Dermis blood vessel endothelial cell (primary cell): ENCODE data around the gene ZNF431. TPM values are rescaled to one million over a fixed set of nuclear protein-coding genes. Genes with fewer than 3 reads are reported as not detected.
"Not testable (repeated sequence)": the region's sequence is repeated elsewhere in the genome, so short reads cannot be mapped to it uniquely, and the experiment has no call there.

ENCODE experiments used
- DNase-seq: peaks from one replicate; pipeline ENCODE4 v3.0.0; 2010
- total RNA-seq: library from RNA; depleted of rRNA; stranded (reverse); fragments of >200 nt; gene quantifications from 2 replicates; pipeline ENCODE4 v1.2.3, GENCODE V29; 2014

ZNF431 gene
- total RNA-seq, 1 donor from 2014 or later = 6.5 TPM

DNA sequence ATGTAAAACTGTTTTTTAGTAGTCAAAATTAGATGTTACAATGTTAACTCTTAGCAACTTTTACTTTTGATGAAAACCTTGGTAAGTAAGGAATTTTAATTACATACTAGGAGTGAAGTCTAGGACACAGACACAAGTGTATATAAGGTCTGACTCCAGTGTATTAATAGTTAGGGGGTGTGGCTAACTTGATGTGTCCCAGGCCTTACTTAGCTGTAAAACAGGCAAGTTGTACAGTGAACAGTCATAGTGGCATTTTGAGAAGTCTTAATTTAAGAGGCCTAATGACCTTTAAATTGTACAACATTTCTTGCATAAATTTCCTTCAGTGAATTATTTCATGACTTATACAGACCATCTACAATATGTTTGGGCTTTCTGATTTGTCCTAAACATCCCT is 6.8 kb downstream of the ZNF431 start:
- DNase-seq = no peak

DNA sequence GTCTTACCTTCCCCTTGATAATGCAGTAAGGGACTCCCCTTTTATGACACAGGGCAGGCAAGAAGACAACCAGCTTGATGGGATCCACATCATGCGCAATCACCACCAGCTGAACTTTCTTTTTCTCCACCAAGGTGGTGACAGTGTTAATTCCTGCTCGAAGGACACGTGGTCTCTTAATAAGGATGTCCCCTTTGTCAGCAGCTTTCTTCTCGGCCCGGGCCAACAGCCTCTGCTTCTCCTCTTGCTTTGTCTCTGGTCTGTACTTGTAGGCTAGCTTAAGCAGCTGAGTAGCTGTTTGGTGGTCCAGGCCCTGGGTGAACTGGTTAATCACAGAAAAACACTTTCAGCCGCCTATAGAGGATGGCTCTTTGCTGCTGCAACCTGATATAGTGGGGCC is 8.0 kb downstream of the ZNF431 start:
- no peak for DNase-seq

GRCh38 chr19:21151460-21151859 is 9.6 kb downstream of the ZNF431 start:
- no peak for DNase-seq

DNA sequence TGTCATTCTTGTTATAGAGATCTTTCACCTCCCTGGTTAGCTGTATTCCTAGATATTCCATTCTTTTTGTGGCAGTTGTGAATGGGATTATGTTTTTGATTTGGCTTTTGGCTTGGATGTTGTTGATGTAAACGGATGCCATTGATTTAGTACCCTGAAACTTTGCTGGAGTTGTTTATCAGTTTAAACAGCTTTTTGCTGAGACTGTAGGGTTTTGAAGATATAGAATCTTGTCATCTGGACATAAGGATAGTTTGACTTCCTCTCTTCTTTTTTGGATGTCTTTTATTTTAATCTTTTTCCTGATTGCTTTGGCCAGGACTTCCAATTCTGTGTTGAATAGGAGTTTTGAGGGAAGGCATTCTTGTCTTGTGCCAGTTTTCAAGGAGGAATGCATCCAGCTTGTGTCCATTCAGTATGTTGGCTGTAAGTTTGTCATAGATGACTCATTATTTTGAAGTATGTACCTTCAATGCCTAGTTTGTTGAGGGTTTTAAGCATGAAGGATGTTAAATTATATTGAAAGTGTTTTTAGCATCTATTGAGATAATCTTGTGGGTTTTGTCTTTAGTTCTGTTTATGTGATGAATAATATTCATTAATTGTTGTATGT is 16.8 kb downstream of the ZNF431 start:
- peak; percentile 6 for DNase-seq

- no peak for DNase-seq
Measured at GRCh38 chr19:21164541-21164940, 22.7 kb downstream of the ZNF431 start.

GRCh38 chr19:21166436-21166835 is 24.6 kb downstream of the ZNF431 start:
- no peak for DNase-seq

GRCh38 chr19:21197590-21198295 is 55.9 kb downstream of the ZNF431 start:
- DNase-seq = no peak

GRCh38 chr19:21202865-21203494 is 61.1 kb downstream of the ZNF431 start:
- peak; percentile 62 for DNase-seq

- no peak for DNase-seq
Measured at GRCh38 chr19:21210037-21210621, 68.3 kb downstream of the ZNF431 start.

DNA sequence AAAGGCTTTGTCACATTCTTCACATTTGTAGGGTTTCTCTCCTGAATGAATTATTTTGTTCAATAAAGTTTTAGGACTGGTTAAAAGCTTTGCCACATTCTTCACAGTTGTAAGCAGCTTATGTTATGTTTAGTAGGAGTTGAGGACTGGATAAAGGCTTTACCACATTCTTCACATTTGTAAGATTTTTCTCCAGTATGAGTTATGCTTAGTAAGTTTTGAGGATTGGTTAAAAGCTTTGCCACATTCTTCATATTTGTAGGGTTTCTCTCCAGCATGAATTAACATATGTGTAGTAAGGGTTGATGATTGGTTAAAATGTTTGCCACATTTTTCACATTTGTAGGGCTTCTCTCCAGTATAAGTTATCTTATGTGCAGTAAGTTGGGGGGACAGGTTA is 79.9 kb downstream of the ZNF431 start:
- DNase-seq = no peak

DNA sequence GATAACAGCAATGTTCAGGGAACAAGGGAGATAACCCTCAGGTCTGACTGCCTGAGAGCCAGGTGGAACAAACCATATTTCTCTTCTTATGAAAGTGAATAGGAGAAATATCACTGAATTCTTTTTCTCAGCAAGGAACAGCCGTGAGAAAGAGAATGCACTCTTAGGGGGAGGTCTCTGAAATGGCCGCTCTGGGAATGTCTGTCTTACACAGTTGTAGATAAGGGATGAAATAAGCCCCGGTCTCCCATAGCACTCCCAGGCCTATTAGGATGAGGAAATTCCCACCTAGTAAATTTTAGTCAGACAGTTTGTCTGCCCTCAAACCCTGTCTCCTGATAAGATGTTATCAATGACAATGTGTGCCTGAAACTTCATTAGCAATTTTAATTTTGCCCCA is 88.1 kb downstream of the ZNF431 start:
- DNase-seq = not testable (repeated sequence)

GRCh38 chr19:21233691-21234090 is 91.9 kb downstream of the ZNF431 start:
- no peak for DNase-seq

DNA sequence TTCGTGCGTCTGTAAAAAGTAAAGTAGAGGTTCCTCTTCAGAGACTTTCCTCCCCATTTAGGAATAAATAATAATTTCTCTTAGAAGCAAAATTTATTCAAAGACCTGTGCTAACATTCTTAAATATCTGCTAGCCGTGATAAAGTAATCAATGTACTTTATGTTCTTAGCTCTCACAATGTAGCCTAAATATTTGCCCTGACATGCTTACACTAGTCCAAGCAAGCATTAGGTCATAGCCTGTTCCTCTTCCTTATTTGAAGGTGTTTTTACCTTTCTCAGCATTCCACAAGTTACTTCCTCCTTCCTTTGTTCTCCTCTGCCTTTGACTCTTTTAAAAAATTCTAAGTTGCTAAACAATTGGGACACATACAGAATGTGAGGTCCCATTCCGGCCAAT is 94.9 kb downstream of the ZNF431 start:
- not testable (repeated sequence) for DNase-seq

- DNase-seq = no peak
Measured at GRCh38 chr19:21238670-21239069, 96.8 kb downstream of the ZNF431 start.

Other genes starting within 250 kb of the ZNF431 start
- 9.7 and 12.8 TPM in 2 replicates for gene ZNF85, start 218.8 kb upstream of the ZNF431 start, total RNA-seq
- 7.5 and 15.8 TPM in 2 replicates for gene ZNF430, start 121.4 kb upstream of the ZNF431 start, total RNA-seq
- 10.7 and 13.6 TPM in 2 replicates for gene ZNF714, start 59.8 kb upstream of the ZNF431 start, total RNA-seq
- gene ZNF708, start 187.4 kb downstream of the ZNF431 start, total RNA-seq = 9.7 and 9.9 TPM in 2 replicates
- gene ZNF738, start 217.0 kb downstream of the ZNF431 start, total RNA-seq = 4.1 and 4.8 TPM in 2 replicates